ENCODE results near the gene PNMA3. TPM values are rescaled to one million over a fixed set of nuclear protein-coding genes. Genes with fewer than 3 reads are reported as not detected.
"Not testable (repeated sequence)": the region's sequence is repeated elsewhere in the genome, so short reads cannot be mapped to it uniquely, and the experiment has no call there.

The PNMA3 gene
- total RNA-seq, 2 donors from 2014 or later, result 5.4 to 7.4 TPM

GRCh38 chrX:153074262-153074899 lies 18.1 kb downstream of the PNMA3 start:
- DNase-seq, result no peak
- no peak overlapping the region for H3K27ac Mint-ChIP-seq
- peaks cover 3% of the 10 kb centered on the region for H3K36me3 Mint-ChIP-seq (ENCODE audit: low read depth)
- TF ChIP-seq CTCF (conservative IDR thresholded peaks at IDR 0.05), result no peak
- H3K4me3 Mint-ChIP-seq, result no peak overlapping the region
- no peaks in the 10 kb centered on the region for H3K4me1 ChIP-seq (ENCODE audit: control insufficient read depth, insufficient read depth, low read length)
- no peaks in the 10 kb centered on the region for H3K4me1 Mint-ChIP-seq
- H3K9me3 ChIP-seq (ENCODE audit: control insufficient read depth, low read length), result no peaks in the 10 kb centered on the region
- H3K9me3 Mint-ChIP-seq, result peaks cover 8% of the 10 kb centered on the region
- no peaks in the 10 kb centered on the region for H3K27me3 Mint-ChIP-seq (ENCODE audit: insufficient read depth)
- H3K27me3 ChIP-seq (ENCODE audit: control insufficient read depth, insufficient read depth, low read length, poor library complexity, severe bottlenecking), result no peaks in the 10 kb centered on the region
- no peaks in the 10 kb centered on the region for H3K36me3 ChIP-seq (ENCODE audit: control insufficient read depth, insufficient read depth, low read length)
- no peak overlapping the region for H3K4me3 ChIP-seq (ENCODE audit: low read length)
- no peak overlapping the region for H3K27ac ChIP-seq (ENCODE audit: low read depth, low read length)
- WGBS, 2 experiments (ENCODE audit: insufficient coverage in 1 of 2, insufficient read length in 1 of 2), result 89 to 100% methylated on average over 3 to 15 of the region's 24 CpGs
- no peak overlapping the region for H3K9ac ChIP-seq (ENCODE audit: extremely low read depth, low read length, poor library complexity, severe bottlenecking)

GRCh38 chrX:153074935-153075334 lies 18.7 kb downstream of the PNMA3 start:
- Mint-ChIP-seq H3K9me3 (peaks cover 8% of the 10 kb centered on the region), H3K36me3 (ENCODE audit: low read depth) (peaks cover 3% of the 10 kb centered on the region), H3K4me1 (no peaks in the 10 kb centered on the region), H3K27ac (no peak overlapping the region), H3K27me3 (ENCODE audit: insufficient read depth) (no peaks in the 10 kb centered on the region), H3K4me3 (no peak overlapping the region)
- Histone ChIP-seq H3K27me3 (ENCODE audit: control insufficient read depth, insufficient read depth, low read length, poor library complexity, severe bottlenecking) (no peaks in the 10 kb centered on the region), H3K4me3 (ENCODE audit: low read length) (no peak overlapping the region), H3K36me3 (ENCODE audit: control insufficient read depth, insufficient read depth, low read length) (no peaks in the 10 kb centered on the region), H3K27ac (ENCODE audit: low read depth, low read length) (no peak overlapping the region), H3K9ac (ENCODE audit: extremely low read depth, low read length, poor library complexity, severe bottlenecking) (no peak overlapping the region), H3K4me1 (ENCODE audit: control insufficient read depth, insufficient read depth, low read length) (no peaks in the 10 kb centered on the region), H3K9me3 (ENCODE audit: control insufficient read depth, low read length) (no peaks in the 10 kb centered on the region)
- no peak for DNase-seq
- 98% methylated on average over 11 of the region's 11 CpGs; no CpG with 5 or more reads in 1 of the 2 experiments for WGBS, 2 experiments (ENCODE audit: insufficient coverage in 1 of 2, insufficient read length in 1 of 2)
- no peak for TF ChIP-seq CTCF (conservative IDR thresholded peaks at IDR 0.05)

- no peak overlapping the region for H3K4me3 Mint-ChIP-seq
Observed at GRCh38 chrX:153075366-153075765, 19.1 kb downstream of the PNMA3 start.

GRCh38 chrX:153077437-153078135 lies 21.3 kb downstream of the PNMA3 start:
- H3K4me3 ChIP-seq (ENCODE audit: low read length); H3K36me3 ChIP-seq (ENCODE audit: control insufficient read depth, insufficient read depth, low read length); H3K27me3 Mint-ChIP-seq (ENCODE audit: insufficient read depth); H3K27me3 ChIP-seq (ENCODE audit: control insufficient read depth, insufficient read depth, low read length, poor library complexity, severe bottlenecking); H3K36me3 Mint-ChIP-seq (ENCODE audit: low read depth); H3K9me3 Mint-ChIP-seq; H3K27ac ChIP-seq (ENCODE audit: low read depth, low read length); H3K9me3 ChIP-seq (ENCODE audit: control insufficient read depth, low read length); H3K4me1 Mint-ChIP-seq; H3K9ac ChIP-seq (ENCODE audit: extremely low read depth, low read length, poor library complexity, severe bottlenecking); DNase-seq; H3K4me1 ChIP-seq (ENCODE audit: control insufficient read depth, insufficient read depth, low read length); H3K4me3 Mint-ChIP-seq; H3K27ac Mint-ChIP-seq: not testable (repeated sequence)
- WGBS, 2 experiments (ENCODE audit: insufficient coverage in 1 of 2, insufficient read length in 1 of 2), result no CpG with 5 or more reads among the region's 76 CpGs

More at GRCh38 chrX:153075366-153075765, 19.1 kb downstream of the PNMA3 start:
- H3K4me3 ChIP-seq (ENCODE audit: low read length), result no peak overlapping the region
- TF ChIP-seq CTCF (conservative IDR thresholded peaks at IDR 0.05), result no peak
- no peak overlapping the region for H3K9ac ChIP-seq (ENCODE audit: extremely low read depth, low read length, poor library complexity, severe bottlenecking)
- H3K4me1 ChIP-seq (ENCODE audit: control insufficient read depth, insufficient read depth, low read length), result no peaks in the 10 kb centered on the region
- no peaks in the 10 kb centered on the region for H3K9me3 ChIP-seq (ENCODE audit: control insufficient read depth, low read length)
- no peak for DNase-seq
- no peak overlapping the region for H3K27ac ChIP-seq (ENCODE audit: low read depth, low read length)
- no peaks in the 10 kb centered on the region for H3K4me1 Mint-ChIP-seq
- H3K36me3 ChIP-seq (ENCODE audit: control insufficient read depth, insufficient read depth, low read length), result no peaks in the 10 kb centered on the region
- H3K27me3 ChIP-seq (ENCODE audit: control insufficient read depth, insufficient read depth, low read length, poor library complexity, severe bottlenecking), result no peaks in the 10 kb centered on the region
- peaks cover 8% of the 10 kb centered on the region for H3K9me3 Mint-ChIP-seq
- peaks cover 3% of the 10 kb centered on the region for H3K36me3 Mint-ChIP-seq (ENCODE audit: low read depth)
- H3K27me3 Mint-ChIP-seq (ENCODE audit: insufficient read depth), result no peaks in the 10 kb centered on the region
- H3K27ac Mint-ChIP-seq, result no peak overlapping the region
- 95% methylated on average over 4 of the region's 14 CpGs; no CpG with 5 or more reads in 1 of the 2 experiments for WGBS, 2 experiments (ENCODE audit: insufficient coverage in 1 of 2, insufficient read length in 1 of 2)

- H3K27me3 Mint-ChIP-seq (ENCODE audit: insufficient read depth); H3K27me3 ChIP-seq (ENCODE audit: control insufficient read depth, insufficient read depth, low read length, poor library complexity, severe bottlenecking); H3K9ac ChIP-seq (ENCODE audit: extremely low read depth, low read length, poor library complexity, severe bottlenecking); H3K4me3 Mint-ChIP-seq; H3K36me3 ChIP-seq (ENCODE audit: control insufficient read depth, insufficient read depth, low read length); H3K4me1 Mint-ChIP-seq; H3K27ac ChIP-seq (ENCODE audit: low read depth, low read length); H3K4me1 ChIP-seq (ENCODE audit: control insufficient read depth, insufficient read depth, low read length); H3K9me3 ChIP-seq (ENCODE audit: control insufficient read depth, low read length); H3K4me3 ChIP-seq (ENCODE audit: low read length); DNase-seq; H3K27ac Mint-ChIP-seq; H3K36me3 Mint-ChIP-seq (ENCODE audit: low read depth): not testable (repeated sequence)
- no CpG with 5 or more reads among the region's 23 CpGs for WGBS, 2 experiments (ENCODE audit: insufficient coverage in 1 of 2, insufficient read length in 1 of 2)
- H3K9me3 Mint-ChIP-seq, result peaks cover 26% of the 10 kb centered on the region
Observed at GRCh38 chrX:153083238-153083923, 27.1 kb downstream of the PNMA3 start.

Measured in endodermal cell (in vitro differentiated cells).